ENCODE measurements around the gene ABHD16B.

- no peak for TF ChIP-seq POLR2A (IDR thresholded peaks at IDR 0.05; ENCODE audit: low read length)
- TF ChIP-seq GATA1 (IDR thresholded peaks at IDR 0.05; ENCODE audit: low read depth, low read length), result no peak
Measured at GRCh38 chr20:63856098-63856511, 5.2 kb upstream of the ABHD16B start.
